ENCODE results near the gene UPK3B. TPM values are rescaled to one million over a fixed set of nuclear protein-coding genes. Genes with fewer than 3 reads are reported as not detected.
"Not testable (repeated sequence)": the region's sequence is repeated elsewhere in the genome, so short reads cannot be mapped to it uniquely, and the experiment has no call there.

The UPK3B gene
- total RNA-seq, 1 donor from 2014 or later, result 0.38 TPM

- DNase-seq (ENCODE audit: low spot score); intact Hi-C loops (cut with DNase I): not testable (repeated sequence)
Observed at GRCh38 chr7:76485822-76486610, 24.3 kb upstream of the UPK3B start.

GRCh38 chr7:76486618-76487017, 23.7 kb upstream of the UPK3B start:
- intact Hi-C loops (cut with DNase I); DNase-seq (ENCODE audit: low spot score): not testable (repeated sequence)

DNA sequence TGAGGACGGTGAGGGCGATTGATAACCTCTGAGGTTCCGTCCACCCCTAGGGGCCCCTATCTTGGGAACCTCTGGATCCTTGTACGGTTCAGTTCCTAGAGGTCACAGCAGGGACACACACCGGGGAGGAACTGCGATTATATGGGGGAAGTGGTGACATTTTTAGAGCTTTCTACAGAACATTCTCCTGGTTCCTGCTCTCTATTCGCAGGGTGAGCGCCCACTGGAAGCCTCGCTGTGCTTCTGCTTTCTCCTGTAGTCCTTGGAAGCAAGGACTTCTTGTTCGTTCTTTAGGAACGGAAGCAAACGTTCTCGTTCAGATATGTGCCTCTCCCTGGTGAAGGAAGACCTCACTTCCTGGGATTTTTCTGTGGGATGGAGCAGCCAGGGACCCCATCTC, 22.4 kb upstream of the UPK3B start:
- DNase-seq (ENCODE audit: low spot score); intact Hi-C loops (cut with DNase I): not testable (repeated sequence)

- DNase-seq (ENCODE audit: low spot score); intact Hi-C loops (cut with DNase I): not testable (repeated sequence)
Observed at GRCh38 chr7:76492139-76492538, 18.2 kb upstream of the UPK3B start.

DNA sequence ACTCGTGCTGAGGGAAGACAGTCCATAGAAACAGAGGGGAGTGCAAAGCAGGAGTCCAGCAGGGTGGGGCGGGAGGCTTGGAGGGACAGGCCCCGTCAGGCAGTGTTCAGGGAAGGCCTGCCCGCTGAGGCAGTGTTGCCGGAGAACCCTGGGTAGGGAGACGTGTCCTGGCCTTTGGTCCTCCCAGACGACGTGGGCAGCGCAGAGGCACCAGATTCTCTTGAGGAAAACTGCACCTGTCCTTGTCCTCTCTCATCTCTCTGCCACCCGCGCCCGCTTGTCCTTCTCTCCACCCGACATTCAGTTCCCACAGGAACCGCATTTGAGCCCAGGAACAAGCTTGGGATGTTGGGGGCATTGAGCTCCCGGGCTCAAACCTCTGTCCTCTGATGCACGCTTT, 14.6 kb upstream of the UPK3B start:
- intact Hi-C loops (cut with DNase I); DNase-seq (ENCODE audit: low spot score): not testable (repeated sequence)

GRCh38 chr7:76497918-76498582, 12.3 kb upstream of the UPK3B start:
- intact Hi-C loops (cut with DNase I); DNase-seq (ENCODE audit: low spot score): not testable (repeated sequence)

DNA sequence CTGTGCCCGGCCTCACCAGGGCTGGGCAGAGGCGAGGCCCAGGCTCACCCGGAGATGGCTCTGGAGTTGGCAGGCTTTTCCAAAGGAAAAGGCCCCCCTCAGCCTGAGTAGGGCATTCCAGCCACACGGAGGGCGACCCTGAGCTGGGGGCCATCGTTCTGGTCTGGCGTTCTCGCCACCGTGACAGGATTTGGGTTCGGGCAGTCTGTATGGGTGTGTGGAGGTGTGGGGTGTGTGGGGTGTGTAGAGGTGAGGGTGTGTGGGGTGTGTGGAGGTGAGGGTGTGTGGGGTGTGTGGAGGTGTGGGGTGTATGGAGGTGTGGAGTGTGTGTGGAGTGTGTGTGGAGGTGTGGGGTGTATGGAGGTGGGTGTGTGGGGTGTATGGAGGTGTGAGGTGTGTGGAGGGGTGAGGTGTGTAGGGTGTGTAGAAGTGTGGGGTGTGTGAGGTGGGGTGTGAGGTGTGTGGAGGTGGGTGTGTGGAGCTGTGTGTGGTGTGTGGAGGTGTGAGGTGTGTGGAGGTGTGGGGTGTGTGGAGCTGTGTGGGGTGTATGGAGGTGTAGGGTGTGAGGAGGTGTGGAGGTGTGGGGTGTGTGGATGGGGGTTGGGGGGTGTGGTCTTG, 11.7 kb upstream of the UPK3B start:
- DNase-seq (ENCODE audit: low spot score); intact Hi-C loops (cut with DNase I): not testable (repeated sequence)

DNA sequence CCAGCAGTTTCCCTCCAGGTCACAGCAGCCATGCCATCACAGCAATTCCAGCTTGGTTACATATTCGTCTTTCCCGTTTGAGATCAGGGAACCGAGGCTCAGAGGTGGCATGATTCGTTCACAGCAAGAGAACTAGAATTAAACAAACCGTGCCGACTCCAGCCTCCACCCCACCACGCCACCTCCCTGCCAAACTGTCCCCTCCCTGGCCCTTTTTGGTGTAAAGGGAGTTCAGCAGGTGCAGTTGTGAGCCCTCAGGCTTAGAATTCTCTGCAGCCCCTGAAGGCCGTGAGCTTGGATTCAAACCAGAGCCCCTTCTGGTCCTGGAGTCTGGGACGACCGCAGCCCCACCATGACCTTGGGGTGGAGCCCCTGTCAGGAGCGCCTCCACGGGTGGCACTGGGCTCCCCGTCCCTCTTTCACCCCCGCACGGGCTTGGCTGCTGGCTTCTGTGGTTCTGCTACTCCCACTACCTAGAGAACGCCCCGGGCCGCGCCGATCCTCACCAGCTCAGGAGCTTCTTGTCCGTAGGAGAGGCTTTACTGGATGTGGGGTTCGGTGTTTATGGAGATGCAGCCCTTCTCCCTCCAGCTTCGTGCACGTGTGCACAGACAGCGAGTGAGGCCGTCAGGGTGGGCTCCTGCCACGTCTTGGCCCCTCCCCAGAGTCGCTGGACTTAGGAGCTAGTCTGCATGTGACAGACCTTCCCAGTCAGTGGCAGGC, 11.0 kb upstream of the UPK3B start:
- intact Hi-C loops (cut with DNase I); DNase-seq (ENCODE audit: low spot score): not testable (repeated sequence)

DNA sequence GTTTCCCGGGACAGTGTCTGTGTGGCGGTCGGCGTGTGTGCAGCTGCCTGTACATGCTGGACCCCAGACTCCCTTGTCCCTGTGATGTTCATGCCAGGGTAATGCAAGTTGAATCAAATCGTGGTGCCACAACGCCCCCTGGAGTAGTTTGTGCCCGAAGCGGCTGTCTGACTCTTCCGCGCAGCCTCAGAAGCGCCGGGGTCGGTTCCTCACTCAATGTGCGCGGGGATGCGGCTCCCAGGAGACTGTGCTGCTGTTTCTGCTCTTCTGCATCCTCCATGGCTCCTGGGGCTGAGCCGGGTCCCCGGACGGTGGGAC, 10.5 kb upstream of the UPK3B start:
- not testable (repeated sequence) for DNase-seq (ENCODE audit: low spot score)
- intact Hi-C loops (cut with DNase I), result loop anchor here (10.0 kb wide), 1 partner anchor 495 kb away; no protein-coding TSS in a partner anchor

DNA sequence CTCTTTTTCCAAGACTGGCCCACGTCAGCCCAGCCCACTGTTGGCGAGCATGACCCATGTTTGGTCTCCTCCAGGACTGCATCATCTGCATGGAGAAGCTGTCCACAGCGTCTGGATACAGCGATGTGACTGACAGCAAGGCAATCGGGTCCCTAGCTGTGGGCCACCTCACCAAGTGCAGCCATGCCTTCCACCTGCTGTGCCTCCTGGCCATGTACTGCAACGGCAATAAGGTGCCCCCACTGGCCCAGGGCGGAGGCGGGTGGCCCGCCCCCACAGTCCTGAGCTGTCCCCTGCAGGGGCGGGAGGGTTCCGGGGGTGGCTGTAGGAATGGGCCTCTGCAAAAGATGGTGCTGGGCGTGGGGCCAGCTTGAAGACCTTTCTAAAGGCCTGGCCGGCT, 8.1 kb upstream of the UPK3B start:
- not testable (repeated sequence) for DNase-seq (ENCODE audit: low spot score)
- intact Hi-C loops (cut with DNase I), result loop anchor here (10.0 kb wide), 1 partner anchor 493 kb away; no protein-coding TSS in a partner anchor

GRCh38 chr7:76502836-76503235, 7.5 kb upstream of the UPK3B start:
- intact Hi-C loops (cut with DNase I), result loop anchor here (10.0 kb wide), 1 partner anchor 492 kb away; no protein-coding TSS in a partner anchor
- DNase-seq (ENCODE audit: low spot score), result not testable (repeated sequence)

DNA sequence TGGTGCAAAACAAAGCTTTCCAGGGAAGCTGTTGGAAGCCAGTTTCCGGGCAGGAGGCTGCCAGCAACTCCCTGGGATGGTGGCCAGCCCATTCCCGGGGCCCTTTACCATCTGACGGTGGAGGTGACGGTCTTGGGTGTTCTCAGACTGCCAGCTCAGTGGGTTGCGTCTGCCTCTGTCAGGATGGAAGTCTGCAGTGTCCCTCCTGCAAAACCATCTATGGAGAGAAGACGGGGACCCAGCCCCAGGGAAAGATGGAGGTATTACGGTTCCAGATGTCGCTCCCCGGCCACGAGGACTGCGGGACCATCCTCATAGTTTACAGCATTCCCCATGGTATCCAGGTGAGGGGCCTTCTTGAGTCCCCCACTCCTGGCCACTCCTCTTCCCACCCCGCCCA, 7.1 kb upstream of the UPK3B start:
- intact Hi-C loops (cut with DNase I), result loop anchor here (10.0 kb wide), 1 partner anchor 492 kb away; no protein-coding TSS in a partner anchor
- DNase-seq (ENCODE audit: low spot score), result not testable (repeated sequence)

DNA sequence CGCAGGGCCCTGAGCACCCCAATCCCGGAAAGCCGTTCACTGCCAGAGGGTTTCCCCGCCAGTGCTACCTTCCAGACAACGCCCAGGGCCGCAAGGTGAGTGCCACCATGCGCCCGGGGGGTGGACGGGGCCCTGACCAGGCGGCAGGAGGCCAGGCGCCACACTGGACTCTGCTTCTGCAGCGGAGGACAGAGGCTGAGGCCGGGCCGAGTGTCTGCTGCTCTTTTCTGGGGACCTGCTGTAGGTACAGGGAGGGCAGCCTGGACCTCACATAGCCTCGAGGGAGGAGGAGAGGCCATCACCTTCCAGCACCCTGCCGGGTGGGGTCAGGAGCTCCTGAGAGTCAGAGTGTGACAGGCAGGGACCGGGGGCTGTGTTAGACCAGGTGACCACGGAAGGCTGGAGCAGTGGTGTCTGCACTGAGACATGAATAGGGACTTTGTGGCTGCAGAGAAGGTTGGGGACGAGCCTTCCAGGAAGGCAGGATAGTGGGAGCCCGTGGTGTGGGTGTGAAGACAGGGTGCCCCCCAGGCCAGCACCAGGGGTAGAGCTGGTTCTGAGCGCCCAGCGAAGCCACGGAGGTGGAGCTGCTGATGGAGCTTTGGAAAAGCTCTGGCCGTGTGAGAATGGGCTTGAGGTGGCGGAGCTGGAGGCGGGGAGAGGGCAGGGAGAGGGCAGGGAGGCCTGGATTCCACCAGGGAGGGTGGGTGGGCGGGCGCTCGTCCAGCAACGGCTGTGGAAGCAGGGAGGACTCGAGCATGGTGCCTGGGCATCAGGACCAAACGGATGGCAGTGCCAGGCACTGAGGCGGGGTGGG, 5.8 kb upstream of the UPK3B start:
- intact Hi-C loops (cut with DNase I), result loop anchor here (10.0 kb wide), 1 partner anchor 490 kb away; no protein-coding TSS in a partner anchor
- DNase-seq (ENCODE audit: low spot score), result not testable (repeated sequence)

DNA sequence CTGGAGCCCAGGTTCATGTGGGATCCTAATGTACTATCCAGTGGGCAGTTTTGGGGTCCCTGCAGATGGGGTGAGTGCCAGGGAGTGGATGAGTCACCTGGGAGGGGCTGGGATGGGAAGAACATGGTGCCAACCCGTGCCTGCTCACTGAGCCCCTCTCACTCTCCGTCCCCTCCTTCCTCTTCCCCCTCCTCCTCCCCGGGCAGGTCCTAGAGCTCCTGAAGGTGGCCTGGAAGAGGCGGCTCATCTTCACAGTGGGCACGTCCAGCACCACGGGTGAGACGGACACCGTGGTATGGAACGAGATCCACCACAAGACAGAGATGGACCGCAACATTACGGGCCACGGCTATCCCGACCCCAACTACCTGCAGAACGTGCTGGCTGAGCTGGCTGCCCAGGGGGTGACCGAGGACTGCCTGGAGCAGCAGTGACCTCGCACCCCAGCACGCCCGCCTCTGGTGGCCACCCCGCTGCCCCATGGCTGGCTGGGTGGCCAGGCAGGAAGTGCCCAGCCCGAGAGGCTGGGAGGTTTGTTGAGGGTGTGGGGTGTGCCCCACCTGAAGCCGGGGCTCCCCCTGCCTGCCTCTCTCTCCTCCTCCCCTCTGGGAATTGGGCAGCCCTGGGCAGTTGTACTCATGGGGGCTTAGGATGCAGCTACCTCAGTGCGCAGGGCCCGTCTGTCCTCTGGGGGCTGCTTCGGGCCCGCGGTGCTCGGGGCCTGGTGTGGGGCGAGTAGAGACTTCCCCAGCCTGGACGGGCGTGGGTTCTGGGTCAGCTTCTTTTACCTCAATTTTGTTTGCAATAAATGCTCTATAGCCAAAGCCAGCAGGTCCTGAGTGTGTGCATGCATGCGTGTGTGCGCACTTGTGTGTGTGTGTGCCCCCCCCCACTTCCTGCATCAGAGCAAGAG, 4.9 kb upstream of the UPK3B start:
- intact Hi-C loops (cut with DNase I), result loop anchor here (10.0 kb wide), 1 partner anchor 489 kb away; no protein-coding TSS in a partner anchor
- DNase-seq (ENCODE audit: low spot score), result no peak

DNA sequence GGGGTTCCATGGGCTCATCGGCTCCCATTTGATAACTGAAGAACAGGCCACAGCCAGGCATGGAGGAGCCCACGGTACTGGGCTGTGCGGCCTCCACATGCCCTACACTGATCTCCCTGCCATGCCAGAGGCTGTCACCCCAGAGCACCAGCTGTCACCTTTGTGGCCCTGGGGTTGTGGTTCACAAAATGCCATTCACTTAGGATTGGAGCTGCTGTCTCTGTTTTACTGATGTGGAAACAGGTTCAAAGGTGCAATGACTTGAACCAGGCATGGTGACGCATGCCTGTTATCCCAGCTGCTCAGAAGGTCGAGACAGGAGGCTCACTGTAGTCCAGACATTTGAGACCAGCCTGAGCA, 4.3 kb upstream of the UPK3B start:
- no peak for DNase-seq (ENCODE audit: low spot score)
- intact Hi-C loops (cut with DNase I), result loop anchor here (10.0 kb wide), 1 partner anchor 489 kb away; no protein-coding TSS in a partner anchor

GRCh38 chr7:76506643-76507042, 3.7 kb upstream of the UPK3B start:
- intact Hi-C loops (cut with DNase I), result loop anchor here (10.0 kb wide), 1 partner anchor 488 kb away; no protein-coding TSS in a partner anchor
- DNase-seq (ENCODE audit: low spot score), result not testable (repeated sequence)

DNA sequence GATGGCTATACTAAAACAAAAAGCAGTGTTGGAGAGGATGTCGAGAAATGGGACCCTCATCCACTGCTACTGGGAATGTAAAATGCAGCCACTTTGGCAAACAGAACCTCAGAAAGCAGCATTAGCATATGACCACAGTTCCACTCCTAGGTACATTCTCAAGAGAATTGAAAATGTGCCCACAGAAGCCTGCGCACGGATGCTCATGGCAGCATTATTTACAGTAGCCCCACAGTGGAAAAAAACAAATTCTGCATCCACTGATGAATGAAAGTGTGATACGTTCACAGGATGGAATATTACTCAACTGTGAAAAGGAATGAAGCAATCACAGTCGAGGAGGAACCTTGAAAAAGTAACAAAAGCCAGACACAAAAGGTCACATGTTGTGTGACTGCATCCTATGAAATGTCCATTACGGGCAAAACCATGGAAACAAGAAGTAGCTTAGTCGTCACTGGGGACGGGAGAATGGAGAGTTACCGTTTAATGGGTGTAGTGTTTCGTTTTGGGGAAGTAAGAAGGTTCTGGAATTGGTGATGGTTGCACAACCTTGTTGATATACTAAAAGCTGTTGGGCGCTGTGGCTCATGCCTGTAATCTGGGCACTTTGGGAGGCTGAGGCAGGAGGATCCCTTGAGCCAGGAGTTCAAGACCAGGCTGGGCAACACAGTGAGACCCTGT, 2.5 kb upstream of the UPK3B start:
- intact Hi-C loops (cut with DNase I), result loop anchor here (10.0 kb wide), 1 partner anchor 487 kb away; no protein-coding TSS in a partner anchor
- no peak for DNase-seq (ENCODE audit: low spot score)

All from cardiac septum (tissue), 1 donor.